MM.1S (cell line): Measurements from ENCODE around the gene ENOPH1.

Experiments used
- EZH2 ChIP-seq: fragments of 300-600 bp; sonication (generic); optimal IDR thresholded peaks from 2 replicates; pipeline ENCODE3; 2017; ENCODE audit warnings: low read depth, mild to moderate bottlenecking, antibody characterized with exemption, low read length, mixed read lengths
- EZH2phosphoT487 ChIP-seq: fragments of 300-600 bp; sonication (generic); IDR thresholded peaks from 2 replicates; pipeline ENCODE4 v1.6.1; 2018; ENCODE audit warnings: antibody characterized with exemption, low read length
- TF ChIP-seq, protein P1 (sequence below): fragments of 300-600 bp; sonication (generic); IDR thresholded peaks from 2 replicates; pipeline ENCODE4 v1.5.1; 2016; ENCODE audit warnings: antibody characterized with exemption, low read length, mixed read lengths

DNA sequence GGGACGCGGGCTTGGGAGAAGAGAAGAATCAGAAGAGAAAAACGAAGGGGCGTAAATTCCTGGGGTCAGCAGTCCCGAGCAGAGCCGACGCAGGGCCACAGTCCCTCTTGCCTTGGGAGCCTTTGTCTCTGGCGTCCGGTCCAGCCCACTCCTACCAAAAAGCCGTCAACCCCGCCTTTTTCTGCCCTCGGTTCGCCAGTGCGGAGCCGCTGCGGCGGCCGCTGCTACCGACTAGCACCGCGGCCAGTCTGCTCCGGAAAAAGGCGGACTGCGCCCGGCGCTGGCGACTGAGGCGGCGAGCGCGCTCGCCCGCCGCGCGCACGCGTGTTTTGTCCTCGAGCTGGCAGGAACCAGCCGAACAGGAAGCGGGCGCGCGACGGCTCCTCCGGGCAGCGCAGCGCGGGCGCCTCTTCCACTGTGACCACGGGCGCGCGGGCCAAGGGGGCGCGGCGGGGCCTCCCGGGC, 630 bp upstream of the ENOPH1 start:
- TF ChIP-seq, protein P1, sequence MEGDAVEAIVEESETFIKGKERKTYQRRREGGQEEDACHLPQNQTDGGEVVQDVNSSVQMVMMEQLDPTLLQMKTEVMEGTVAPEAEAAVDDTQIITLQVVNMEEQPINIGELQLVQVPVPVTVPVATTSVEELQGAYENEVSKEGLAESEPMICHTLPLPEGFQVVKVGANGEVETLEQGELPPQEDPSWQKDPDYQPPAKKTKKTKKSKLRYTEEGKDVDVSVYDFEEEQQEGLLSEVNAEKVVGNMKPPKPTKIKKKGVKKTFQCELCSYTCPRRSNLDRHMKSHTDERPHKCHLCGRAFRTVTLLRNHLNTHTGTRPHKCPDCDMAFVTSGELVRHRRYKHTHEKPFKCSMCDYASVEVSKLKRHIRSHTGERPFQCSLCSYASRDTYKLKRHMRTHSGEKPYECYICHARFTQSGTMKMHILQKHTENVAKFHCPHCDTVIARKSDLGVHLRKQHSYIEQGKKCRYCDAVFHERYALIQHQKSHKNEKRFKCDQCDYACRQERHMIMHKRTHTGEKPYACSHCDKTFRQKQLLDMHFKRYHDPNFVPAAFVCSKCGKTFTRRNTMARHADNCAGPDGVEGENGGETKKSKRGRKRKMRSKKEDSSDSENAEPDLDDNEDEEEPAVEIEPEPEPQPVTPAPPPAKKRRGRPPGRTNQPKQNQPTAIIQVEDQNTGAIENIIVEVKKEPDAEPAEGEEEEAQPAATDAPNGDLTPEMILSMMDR, result no peak
- TF ChIP-seq EZH2phosphoT487, result no peak
- TF ChIP-seq EZH2, result no peak
